NB4 (cell line): ENCODE measurements around the gene MMP2.
A peak's percentile ranks its signal among the peaks of the same experiment; 100 is the strongest.

Source experiments
- DNase-seq: peaks from one replicate; pipeline ENCODE4 v3.0.0; 2010; ENCODE audit warnings: low read depth
- H3K4me3 ChIP-seq: one replicate; pipeline ENCODE4 v1.5.1; 2011; ENCODE audit warnings: mild to moderate bottlenecking, low read depth, low read length, moderate library complexity
- MYC ChIP-seq: IDR thresholded peaks from 2 replicates; pipeline ENCODE4 v1.6.1; 2011; ENCODE audit warnings: low read depth, low read length
- POLR2A ChIP-seq: IDR thresholded peaks from 2 replicates; pipeline ENCODE4 v1.6.1; 2011; ENCODE audit warnings: mild to moderate bottlenecking; ENCODE audit not compliant: insufficient read length; ENCODE audit errors: extremely low read depth
- TF ChIP-seq, protein P1 (sequence below): IDR thresholded peaks from one replicate; pipeline ENCODE4 v1.5.1; 2012; ENCODE audit warnings: low read depth, low read length
- TF ChIP-seq, protein P2 (sequence below): IDR thresholded peaks from 2 replicates; pipeline ENCODE4 v1.6.1; 2011; ENCODE audit warnings: low read depth, low read length

MMP2 gene

DNA sequence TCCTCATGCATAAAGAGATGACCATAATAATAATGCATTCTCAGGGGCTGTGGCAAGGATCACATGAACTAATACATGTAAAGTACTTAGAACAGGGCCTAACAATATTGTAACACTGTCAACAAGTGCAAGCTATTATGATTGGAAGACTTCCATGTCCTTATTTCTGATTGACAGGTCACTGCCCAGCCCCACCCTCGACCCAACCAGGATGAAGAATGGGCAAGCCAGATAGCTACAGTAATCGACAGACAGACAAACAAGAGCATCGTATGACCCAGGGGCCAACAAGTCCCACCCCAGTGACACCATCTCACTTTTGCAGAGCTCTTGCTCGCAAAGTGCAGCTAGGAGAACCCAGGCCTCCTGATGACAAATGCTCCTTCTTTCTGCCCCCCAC is 14.6 kb upstream of the MMP2 start:
- no peak for DNase-seq
- TF ChIP-seq, protein P1, sequence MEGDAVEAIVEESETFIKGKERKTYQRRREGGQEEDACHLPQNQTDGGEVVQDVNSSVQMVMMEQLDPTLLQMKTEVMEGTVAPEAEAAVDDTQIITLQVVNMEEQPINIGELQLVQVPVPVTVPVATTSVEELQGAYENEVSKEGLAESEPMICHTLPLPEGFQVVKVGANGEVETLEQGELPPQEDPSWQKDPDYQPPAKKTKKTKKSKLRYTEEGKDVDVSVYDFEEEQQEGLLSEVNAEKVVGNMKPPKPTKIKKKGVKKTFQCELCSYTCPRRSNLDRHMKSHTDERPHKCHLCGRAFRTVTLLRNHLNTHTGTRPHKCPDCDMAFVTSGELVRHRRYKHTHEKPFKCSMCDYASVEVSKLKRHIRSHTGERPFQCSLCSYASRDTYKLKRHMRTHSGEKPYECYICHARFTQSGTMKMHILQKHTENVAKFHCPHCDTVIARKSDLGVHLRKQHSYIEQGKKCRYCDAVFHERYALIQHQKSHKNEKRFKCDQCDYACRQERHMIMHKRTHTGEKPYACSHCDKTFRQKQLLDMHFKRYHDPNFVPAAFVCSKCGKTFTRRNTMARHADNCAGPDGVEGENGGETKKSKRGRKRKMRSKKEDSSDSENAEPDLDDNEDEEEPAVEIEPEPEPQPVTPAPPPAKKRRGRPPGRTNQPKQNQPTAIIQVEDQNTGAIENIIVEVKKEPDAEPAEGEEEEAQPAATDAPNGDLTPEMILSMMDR: no peak
- no peak for TF ChIP-seq POLR2A
- TF ChIP-seq, protein P2, sequence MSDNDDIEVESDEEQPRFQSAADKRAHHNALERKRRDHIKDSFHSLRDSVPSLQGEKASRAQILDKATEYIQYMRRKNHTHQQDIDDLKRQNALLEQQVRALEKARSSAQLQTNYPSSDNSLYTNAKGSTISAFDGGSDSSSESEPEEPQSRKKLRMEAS: no peak
- TF ChIP-seq MYC: no peak
- H3K4me3 ChIP-seq: no peak overlapping the region

DNA sequence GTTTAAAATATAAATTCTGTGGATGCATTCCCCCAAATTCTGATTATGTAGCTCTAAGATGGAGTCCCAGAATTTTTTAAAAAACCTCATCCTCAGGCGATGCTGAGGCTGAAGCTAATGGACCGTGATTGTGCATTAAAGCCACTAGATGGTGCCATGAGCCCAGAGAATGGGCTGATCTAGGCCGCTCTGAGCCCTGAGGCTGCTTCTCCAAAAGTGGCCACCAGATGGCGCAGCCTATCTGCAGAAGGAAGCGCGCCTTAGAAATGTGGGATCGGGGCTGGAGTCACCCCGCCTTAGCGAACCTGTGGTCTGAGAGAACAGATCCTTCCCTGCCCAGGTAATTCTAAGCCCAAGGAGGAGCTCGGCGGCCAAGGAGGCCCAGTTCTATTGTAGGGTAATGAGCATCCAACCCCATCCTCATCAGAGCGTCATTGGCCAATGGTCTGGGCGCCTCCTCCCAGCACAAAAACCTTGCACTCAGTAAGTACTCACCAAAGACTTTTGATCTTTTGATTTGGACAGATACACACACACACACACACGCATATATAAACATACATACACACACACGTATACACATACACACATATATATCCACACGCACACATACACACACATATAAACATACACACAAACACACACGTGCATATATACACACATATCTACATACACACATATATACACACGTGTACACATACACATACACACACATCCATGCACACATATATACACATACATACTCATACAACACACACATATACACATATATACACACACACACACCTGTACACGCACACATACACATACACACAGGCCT is 13.7 kb upstream of the MMP2 start:
- TF ChIP-seq, protein P1: peak; percentile 95
- no peak for TF ChIP-seq MYC
- TF ChIP-seq POLR2A: no peak
- TF ChIP-seq, protein P2: no peak
- DNase-seq: peak; percentile 88

DNA sequence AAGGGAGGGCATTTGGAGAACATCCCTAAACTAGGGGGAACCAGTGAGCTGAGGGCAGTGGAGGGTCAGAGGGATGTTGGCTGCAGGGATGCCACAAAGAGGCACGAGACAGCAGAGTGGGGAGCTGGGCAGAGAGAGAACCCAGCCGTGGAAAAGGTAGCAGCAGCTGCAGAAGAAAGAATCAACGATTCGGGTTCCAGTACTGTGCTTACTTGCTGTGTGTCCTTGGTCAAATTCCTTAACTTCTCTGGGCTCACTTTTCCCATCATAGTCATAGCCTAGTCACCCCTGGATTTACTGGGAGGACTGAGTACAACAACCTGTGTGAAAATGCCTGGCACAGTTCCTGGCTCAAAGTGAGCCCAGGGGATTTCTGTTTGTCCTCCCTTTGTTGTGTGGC is 12.8 kb upstream of the MMP2 start:
- DNase-seq: no peak
- TF ChIP-seq MYC (no peak), POLR2A (no peak)
- TF ChIP-seq, protein P2: no peak
- TF ChIP-seq, protein P1: no peak
- H3K4me3 ChIP-seq: no peak overlapping the region

More for the DNA sequence above, 13.7 kb upstream of the MMP2 start:
- H3K4me3 ChIP-seq: no peak overlapping the region

DNA sequence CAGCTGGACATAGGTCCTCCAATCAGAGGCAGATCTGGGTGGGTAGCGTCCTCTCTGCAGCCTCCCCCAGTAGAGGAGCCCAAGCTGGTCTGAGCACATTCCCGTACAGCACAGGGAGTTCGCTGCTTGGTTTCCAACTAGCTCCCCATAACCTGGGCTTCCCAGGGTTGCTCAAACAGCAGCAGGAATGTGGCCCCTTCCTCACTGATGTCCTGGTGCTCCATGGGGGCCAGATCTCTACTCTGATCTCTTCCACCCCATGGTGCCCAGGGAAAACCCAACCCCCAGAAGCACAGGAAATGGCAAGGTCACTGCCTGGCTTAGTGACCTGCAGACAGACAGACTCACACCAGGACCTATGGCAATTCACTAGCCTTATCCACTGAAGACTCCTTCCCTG is 11.1 kb upstream of the MMP2 start:
- no peak overlapping the region for H3K4me3 ChIP-seq
- no peak for DNase-seq
- TF ChIP-seq, protein P2: no peak

DNA sequence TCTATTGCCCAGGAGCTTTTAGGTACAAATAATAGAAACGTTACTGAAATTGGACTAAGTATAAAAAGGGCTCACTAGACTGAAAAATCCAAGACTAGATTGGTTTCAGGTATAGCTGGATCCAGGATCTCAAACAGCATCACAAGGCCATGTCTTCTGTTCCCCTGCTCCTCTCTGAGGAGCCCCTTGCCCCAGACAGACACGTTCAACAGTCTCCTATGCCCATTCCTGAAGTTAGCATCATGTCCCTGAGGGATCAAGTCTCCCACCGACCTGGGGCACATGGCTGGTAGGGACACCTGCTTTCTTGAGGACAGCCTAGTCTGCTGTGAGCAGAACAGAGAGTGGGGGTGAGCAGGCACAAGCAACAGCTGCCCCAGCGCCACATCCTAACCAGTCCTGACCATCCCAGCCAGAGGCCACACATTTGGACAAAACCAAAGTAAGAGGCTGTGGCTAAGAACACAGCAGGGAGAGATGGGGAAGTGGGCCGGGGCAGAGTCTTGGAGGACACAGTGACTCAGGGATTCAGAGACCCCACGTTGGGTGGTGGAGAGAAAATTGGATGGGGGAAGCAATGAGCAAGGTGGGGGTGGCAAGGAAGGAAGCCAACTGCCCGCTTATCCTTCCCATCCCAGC is 10.5 kb upstream of the MMP2 start:
- TF ChIP-seq, protein P1: no peak
- TF ChIP-seq, protein P2: no peak
- no peak for TF ChIP-seq MYC
- no peak for TF ChIP-seq POLR2A
- DNase-seq: peak; percentile 56
- H3K4me3 ChIP-seq: no peak overlapping the region

DNA sequence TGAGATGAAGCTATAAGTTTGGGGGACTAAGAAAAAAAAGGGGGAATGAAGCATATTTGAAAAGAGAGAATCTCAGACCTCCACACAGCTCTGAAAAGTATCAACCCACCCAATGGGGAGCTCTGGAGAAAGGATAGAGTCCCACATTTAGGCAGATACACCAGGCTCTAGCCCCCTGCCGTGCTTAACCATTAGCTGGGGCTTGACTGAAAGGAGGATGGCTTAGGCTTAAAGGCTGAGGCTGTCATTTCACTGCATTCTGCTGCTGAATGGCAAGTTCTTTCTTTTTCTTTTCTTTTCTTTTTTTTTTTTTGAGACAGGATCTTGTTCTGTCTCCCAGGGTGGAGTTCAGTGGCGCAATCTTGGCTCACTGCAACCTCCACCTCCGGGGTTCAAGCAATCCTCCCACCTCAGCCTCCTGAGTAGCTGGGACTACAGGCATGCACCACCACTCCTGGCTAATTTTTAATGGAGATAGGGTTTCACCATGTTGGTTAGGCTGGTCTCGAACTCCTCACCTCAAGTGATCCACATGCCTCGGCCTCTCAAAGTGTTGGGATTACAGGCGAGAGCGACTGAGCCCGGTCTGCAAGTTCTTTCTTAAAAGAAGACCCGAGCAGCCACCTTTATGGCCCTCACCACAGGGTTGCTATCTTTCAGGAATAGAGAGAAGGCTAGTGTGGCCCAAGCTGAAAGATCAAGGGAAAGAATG is 9.0 kb upstream of the MMP2 start:
- TF ChIP-seq, protein P2: no peak
- TF ChIP-seq, protein P1: no peak
- TF ChIP-seq MYC: no peak
- H3K4me3 ChIP-seq: no peak overlapping the region
- DNase-seq: no peak
